Panc1 (cell line): Measurements from ENCODE around the gene MAL. TPM values are rescaled to one million over a fixed set of nuclear protein-coding genes. Genes with fewer than 3 reads are reported as not detected.

Experiments
- ATAC-seq: fragments of 200-7000 bp; cut with Tn5 transposase; 2 replicates; pipeline ENCODE4 v1.9.1; 2020; ENCODE audit warnings: mild to moderate bottlenecking, moderate library complexity
- BruUV-seq: library from RNA; stranded (reverse); fragments of 400-500 nt; replicated peaks from 2 replicates; lab custom pipeline; 2021; lab: Mats Ljungman, UMichigan
- CTCF ChIA-PET: fragments of 300-600 bp; sonication (Branson Sonifier 250); formaldehyde crosslinking; loops from one replicate; lab custom pipeline; 2022; ENCODE audit warnings: antibody characterized with exemption; lab: Charles Lee
- POLR2A ChIA-PET: fragments of 300-600 bp; sonication (Branson Sonifier 250); formaldehyde crosslinking; loops from one replicate; lab custom pipeline; 2022; ENCODE audit warnings: antibody characterized with exemption; lab: Charles Lee
- DNase-seq: peaks from one replicate; pipeline ENCODE4 v3.0.0-alpha.2; 2010; ENCODE audit warnings: low read depth, low spot score
- H3K27ac ChIP-seq: 2 replicates; pipeline ENCODE4 v1.5.1; 2011; ENCODE audit warnings: mild to moderate bottlenecking, low read length, inconsistent platforms
- H3K27me3 ChIP-seq: fragments of 200-500 bp; sonication (Bioruptor generic); 2 replicates; pipeline ENCODE4 v1.6.0; 2014; ENCODE audit warnings: low read length, inconsistent platforms; ENCODE audit not compliant: control insufficient read depth, insufficient read depth
- H3K36me3 ChIP-seq: fragments of 200-500 bp; sonication (Bioruptor generic); 2 replicates; pipeline ENCODE4 v1.5.1; 2014; ENCODE audit warnings: inconsistent platforms, mild to moderate bottlenecking, low read length, moderate library complexity; ENCODE audit not compliant: control insufficient read depth, insufficient read depth
- H3K4me1 ChIP-seq: 2 replicates; pipeline ENCODE4 v1.5.1; 2011; ENCODE audit warnings: inconsistent platforms, mild to moderate bottlenecking, low read length, moderate library complexity; ENCODE audit not compliant: control insufficient read depth, insufficient read depth
- H3K4me3 ChIP-seq, 2 experiments: 2 replicates each; pipeline ENCODE4 v1.5.1; 2011 to 2012; ENCODE audit warnings: low read depth in 2 of 2, low read length in 2 of 2, mild to moderate bottlenecking in 2 of 2, inconsistent platforms in 1 of 2, moderate library complexity in 1 of 2
- H3K9me3 ChIP-seq: fragments of 200-500 bp; sonication (Bioruptor generic); 2 replicates; pipeline ENCODE4 v1.5.1; 2014; ENCODE audit warnings: low read depth, mild to moderate bottlenecking, inconsistent platforms, low read length, moderate library complexity; ENCODE audit not compliant: control insufficient read depth, insufficient read depth
- POLR2AphosphoS5 ChIP-seq: IDR thresholded peaks from 2 replicates; pipeline ENCODE4 v1.6.1; 2012; ENCODE audit warnings: mild to moderate bottlenecking, low read depth, low read length, moderate library complexity
- REST ChIP-seq, 2 experiments: IDR thresholded peaks; 2 replicates each; pipeline ENCODE4 v1.6.1; 2011 to 2012; ENCODE audit warnings: low read depth in 2 of 2, control low read depth in 1 of 2, low read length in 1 of 2, mild to moderate bottlenecking in 1 of 2, moderate library complexity in 1 of 2; ENCODE audit not compliant: insufficient read depth in 1 of 2
- SIN3A ChIP-seq: IDR thresholded peaks from 2 replicates; pipeline ENCODE4 v1.6.1; 2012; ENCODE audit warnings: low read depth, mild to moderate bottlenecking, low read length, moderate library complexity, borderline replicate concordance; ENCODE audit not compliant: insufficient read depth
- TCF7L2 ChIP-seq: IDR thresholded peaks from 2 replicates; pipeline ENCODE4 v1.6.1; 2011; ENCODE audit warnings: mild to moderate bottlenecking, low read depth, low read length, inconsistent platforms
- in situ Hi-C: cut with HindIII; loops from 2 replicates; pipeline ENCODE4 v1.10.0; 2016; ENCODE audit warnings: low sequenced_read_pairs, low pct_unique_long_range_greater_than_20kb
- intact Hi-C: fragments of 100-400 bp; cut with micrococcal nuclease; formaldehyde crosslinking; loops from one replicate; pipeline ENCODE4 v1.10.0; 2022; ENCODE audit not compliant: unreplicated experiment
- total RNA-seq: library from RNA; stranded (reverse); gene quantifications from one replicate; pipeline ENCODE4 v1.2.1, GENCODE V29; 2021; ENCODE audit not compliant: unreplicated experiment
- TF ChIP-seq, protein P1 (sequence below): fragments of 450-650 bp; IDR thresholded peaks from 2 replicates; pipeline ENCODE4 v1.5.1; 2017; ENCODE audit warnings: mild to moderate bottlenecking

MAL gene
- total RNA-seq, 1 experiment from 2014 or later: 1.3 TPM

DNA sequence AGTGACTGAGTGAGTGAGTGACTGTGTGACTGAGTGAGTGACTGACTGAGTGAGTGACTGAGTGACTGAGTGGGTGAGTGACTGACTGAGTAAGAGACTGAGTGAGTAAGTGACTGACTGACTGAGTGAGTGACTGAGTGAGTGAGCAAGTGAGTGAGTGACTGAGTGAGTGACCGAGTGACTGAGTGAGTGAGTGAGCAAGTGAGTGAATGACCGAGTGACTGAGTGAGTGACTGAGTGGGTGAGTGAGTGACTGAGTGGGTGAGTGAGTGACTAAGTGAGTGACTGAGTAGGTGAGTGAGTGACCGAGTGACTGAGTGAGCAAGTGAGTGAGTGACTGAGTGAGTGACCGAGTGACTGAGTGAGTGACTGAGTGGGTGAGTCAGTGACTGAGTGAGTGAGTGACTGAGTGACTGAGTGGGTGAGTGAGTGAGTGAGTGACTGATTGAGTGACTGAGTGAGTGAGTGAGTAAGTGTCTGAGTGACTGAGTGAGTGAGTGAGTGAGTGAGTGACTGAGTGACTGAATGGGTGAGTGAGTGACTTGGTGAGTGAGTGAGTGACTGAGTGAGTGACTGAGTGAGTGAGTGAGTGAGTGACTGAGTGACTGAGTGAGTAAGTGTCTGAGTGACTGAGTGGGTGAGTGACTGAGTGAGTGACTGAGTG, 13.3 kb downstream of the MAL start:
- BruUV-seq: no TSS peak
- Histone ChIP-seq H3K36me3 (no peaks in the 10 kb centered on the region), H3K4me1 (no peaks in the 10 kb centered on the region), H3K27ac (no peak overlapping the region), H3K27me3 (peaks cover 5% of the 10 kb centered on the region; the same call in 1 of the 2 replicates), H3K9me3 (no peaks in the 10 kb centered on the region), H3K4me3 (no peak overlapping the region)
- TF ChIP-seq POLR2AphosphoS5 (no peak), REST (IDR thresholded peaks at IDR 0.05; ENCODE audit: insufficient read depth in 1 of 2, low read depth in 2 of 2, low read length in 1 of 2) (no peak), TCF7L2 (no peak)
- TF ChIP-seq, protein P1, sequence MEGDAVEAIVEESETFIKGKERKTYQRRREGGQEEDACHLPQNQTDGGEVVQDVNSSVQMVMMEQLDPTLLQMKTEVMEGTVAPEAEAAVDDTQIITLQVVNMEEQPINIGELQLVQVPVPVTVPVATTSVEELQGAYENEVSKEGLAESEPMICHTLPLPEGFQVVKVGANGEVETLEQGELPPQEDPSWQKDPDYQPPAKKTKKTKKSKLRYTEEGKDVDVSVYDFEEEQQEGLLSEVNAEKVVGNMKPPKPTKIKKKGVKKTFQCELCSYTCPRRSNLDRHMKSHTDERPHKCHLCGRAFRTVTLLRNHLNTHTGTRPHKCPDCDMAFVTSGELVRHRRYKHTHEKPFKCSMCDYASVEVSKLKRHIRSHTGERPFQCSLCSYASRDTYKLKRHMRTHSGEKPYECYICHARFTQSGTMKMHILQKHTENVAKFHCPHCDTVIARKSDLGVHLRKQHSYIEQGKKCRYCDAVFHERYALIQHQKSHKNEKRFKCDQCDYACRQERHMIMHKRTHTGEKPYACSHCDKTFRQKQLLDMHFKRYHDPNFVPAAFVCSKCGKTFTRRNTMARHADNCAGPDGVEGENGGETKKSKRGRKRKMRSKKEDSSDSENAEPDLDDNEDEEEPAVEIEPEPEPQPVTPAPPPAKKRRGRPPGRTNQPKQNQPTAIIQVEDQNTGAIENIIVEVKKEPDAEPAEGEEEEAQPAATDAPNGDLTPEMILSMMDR: no peak
- in situ Hi-C loops: no loop called here
- ChIA-PET CTCF (no interaction called here), POLR2A (no interaction called here)
- intact Hi-C loops: no loop called here
- no peak for DNase-seq
- ATAC-seq: no peak

DNA sequence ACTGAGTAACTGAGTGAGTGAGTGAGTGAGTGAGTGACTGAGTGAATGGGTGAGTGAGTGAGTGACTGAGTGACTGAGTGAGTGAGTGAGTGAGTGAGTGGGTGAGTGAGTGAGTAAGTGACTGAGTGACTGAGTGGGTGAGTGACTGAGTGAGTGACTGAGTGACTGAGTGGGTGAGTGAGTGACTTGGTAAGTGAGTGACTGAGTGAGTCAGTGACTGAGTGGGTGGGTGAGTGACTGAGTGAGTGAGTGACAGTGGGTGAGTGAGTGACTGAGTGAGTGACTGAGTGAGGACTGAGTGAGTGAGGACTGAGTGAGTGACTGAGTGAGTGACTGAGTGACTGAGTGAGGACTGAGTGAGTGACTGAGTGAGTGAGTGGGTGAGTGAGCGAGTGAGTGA, 13.9 kb downstream of the MAL start:
- TF ChIP-seq, protein P1: no peak
- TF ChIP-seq POLR2AphosphoS5 (no peak), SIN3A (no peak), TCF7L2 (no peak), REST (IDR thresholded peaks at IDR 0.05; ENCODE audit: insufficient read depth in 1 of 2, low read depth in 2 of 2, low read length in 1 of 2) (no peak)
- peaks cover 5% of the 10 kb centered on the region; the same call in 1 of the 2 replicates for H3K27me3 ChIP-seq
- ATAC-seq (no peak), DNase-seq (no peak)
- no peaks in the 10 kb centered on the region for H3K4me1 ChIP-seq
- no TSS peak for BruUV-seq
- intact Hi-C loops (no loop called here), in situ Hi-C loops (no loop called here)
- ChIA-PET CTCF (no interaction called here), POLR2A (no interaction called here)
- no peaks in the 10 kb centered on the region for H3K9me3 ChIP-seq
- H3K4me3 ChIP-seq: no peak overlapping the region
- H3K36me3 ChIP-seq: no peaks in the 10 kb centered on the region
- no peak overlapping the region for H3K27ac ChIP-seq
